Peyer's patch (tissue), 4 donors: Measurements from ENCODE around the gene CHMP6. TPM values are rescaled to one million over a fixed set of nuclear protein-coding genes. Genes with fewer than 3 reads are reported as not detected.

Experiments used
- DNase-seq, 3 donors: peaks; one replicate each; pipeline ENCODE4 v3.0.0-alpha.2; 2017 to 2019
- H3K27ac ChIP-seq, 4 donors: fragments of 200-600 bp; sonication (generic); one replicate each; pipeline ENCODE4 v1.5.1; 2016 to 2019
- H3K27me3 ChIP-seq, 2 donors: fragments of 200-600 bp; sonication (generic); one replicate each; pipeline ENCODE4 v1.5.1; 2019
- H3K36me3 ChIP-seq, 3 donors: fragments of 200-600 bp; sonication (generic); one replicate each; pipeline ENCODE4 v1.5.1; 2016 to 2019
- H3K4me1 ChIP-seq, 4 donors: fragments of 200-600 bp; sonication (generic); one replicate each; pipeline ENCODE4 v1.5.1; 2016 to 2019
- H3K4me3 ChIP-seq, 4 donors: fragments of 200-600 bp; sonication (generic); 1 replicate in 3 of 4; 2 replicates in 1 of 4; pipeline ENCODE4 v1.5.1; 2016 to 2019; ENCODE audit warnings: mild to moderate bottlenecking in 1 of 4
- H3K9me3 ChIP-seq, 4 donors: fragments of 200-600 bp; sonication (generic); one replicate each; pipeline ENCODE4 v1.5.1; 2016 to 2019; ENCODE audit warnings: mild to moderate bottlenecking in 1 of 4
- POLR2A ChIP-seq, 2 donors: fragments of 450-650 bp; IDR thresholded peaks; one replicate each; pipeline ENCODE4 v1.5.1; 2017; ENCODE audit warnings: antibody characterized with exemption in 2 of 2, mild to moderate bottlenecking in 2 of 2, moderate library complexity in 2 of 2
- total RNA-seq, 4 donors: library from RNA; depleted of rRNA; stranded (reverse); fragments of >200 nt; gene quantifications; one replicate each; pipeline ENCODE4 v1.1.0, GENCODE V29; 2016
- TF ChIP-seq, protein P1 (sequence below), 6 experiments: fragments of 450-650 bp in 4 of 6; fragments of 200-600 bp in 2 of 6; sonication (generic) in 1 of 6; IDR thresholded peaks; one replicate each; pipeline ENCODE4 v1.5.1; 2017 to 2019; ENCODE audit warnings: antibody characterized with exemption in 6 of 6, mild to moderate bottlenecking in 3 of 6, moderate library complexity in 1 of 6

CHMP6 gene
- total RNA-seq, 4 donors from 2014 or later, result 29.9 to 57.8 (median 37.1) TPM

DNA sequence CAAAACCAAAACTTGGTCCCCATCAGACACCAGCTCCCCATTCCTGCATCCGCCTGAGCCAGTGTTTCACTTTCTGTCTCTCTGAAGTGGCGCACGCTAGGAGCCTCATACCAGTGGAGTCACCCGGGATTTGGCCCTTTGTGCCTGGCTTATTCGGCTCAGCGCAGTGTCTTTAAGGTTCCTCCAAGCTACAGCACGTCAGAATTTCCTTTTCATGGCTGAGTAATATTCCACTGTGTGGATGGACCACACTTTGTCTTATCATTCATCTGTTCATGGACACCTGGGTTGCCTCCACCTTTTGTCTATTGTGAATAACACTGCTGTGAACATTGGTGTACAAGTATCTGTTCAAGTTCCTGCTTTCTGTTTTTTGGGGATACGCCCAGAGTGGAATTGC lies 45.2 kb upstream of the CHMP6 start:
- H3K9me3 ChIP-seq, result no peaks in the 10 kb centered on the region
- TF ChIP-seq, protein P1, sequence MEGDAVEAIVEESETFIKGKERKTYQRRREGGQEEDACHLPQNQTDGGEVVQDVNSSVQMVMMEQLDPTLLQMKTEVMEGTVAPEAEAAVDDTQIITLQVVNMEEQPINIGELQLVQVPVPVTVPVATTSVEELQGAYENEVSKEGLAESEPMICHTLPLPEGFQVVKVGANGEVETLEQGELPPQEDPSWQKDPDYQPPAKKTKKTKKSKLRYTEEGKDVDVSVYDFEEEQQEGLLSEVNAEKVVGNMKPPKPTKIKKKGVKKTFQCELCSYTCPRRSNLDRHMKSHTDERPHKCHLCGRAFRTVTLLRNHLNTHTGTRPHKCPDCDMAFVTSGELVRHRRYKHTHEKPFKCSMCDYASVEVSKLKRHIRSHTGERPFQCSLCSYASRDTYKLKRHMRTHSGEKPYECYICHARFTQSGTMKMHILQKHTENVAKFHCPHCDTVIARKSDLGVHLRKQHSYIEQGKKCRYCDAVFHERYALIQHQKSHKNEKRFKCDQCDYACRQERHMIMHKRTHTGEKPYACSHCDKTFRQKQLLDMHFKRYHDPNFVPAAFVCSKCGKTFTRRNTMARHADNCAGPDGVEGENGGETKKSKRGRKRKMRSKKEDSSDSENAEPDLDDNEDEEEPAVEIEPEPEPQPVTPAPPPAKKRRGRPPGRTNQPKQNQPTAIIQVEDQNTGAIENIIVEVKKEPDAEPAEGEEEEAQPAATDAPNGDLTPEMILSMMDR (IDR thresholded peaks at IDR 0.05), result no peak
- no peak for TF ChIP-seq POLR2A (IDR thresholded peaks at IDR 0.05)
- peaks cover 0 to 53% (median 0%) of the 10 kb centered on the region in 3 donors for H3K36me3 ChIP-seq
- no peak for DNase-seq
- no peaks in the 10 kb centered on the region for H3K27me3 ChIP-seq
- H3K27ac ChIP-seq, result no peak overlapping the region
- peaks cover 0 to 13% (median 2%) of the 10 kb centered on the region in 4 donors for H3K4me1 ChIP-seq
- no peak overlapping the region for H3K4me3 ChIP-seq

DNA sequence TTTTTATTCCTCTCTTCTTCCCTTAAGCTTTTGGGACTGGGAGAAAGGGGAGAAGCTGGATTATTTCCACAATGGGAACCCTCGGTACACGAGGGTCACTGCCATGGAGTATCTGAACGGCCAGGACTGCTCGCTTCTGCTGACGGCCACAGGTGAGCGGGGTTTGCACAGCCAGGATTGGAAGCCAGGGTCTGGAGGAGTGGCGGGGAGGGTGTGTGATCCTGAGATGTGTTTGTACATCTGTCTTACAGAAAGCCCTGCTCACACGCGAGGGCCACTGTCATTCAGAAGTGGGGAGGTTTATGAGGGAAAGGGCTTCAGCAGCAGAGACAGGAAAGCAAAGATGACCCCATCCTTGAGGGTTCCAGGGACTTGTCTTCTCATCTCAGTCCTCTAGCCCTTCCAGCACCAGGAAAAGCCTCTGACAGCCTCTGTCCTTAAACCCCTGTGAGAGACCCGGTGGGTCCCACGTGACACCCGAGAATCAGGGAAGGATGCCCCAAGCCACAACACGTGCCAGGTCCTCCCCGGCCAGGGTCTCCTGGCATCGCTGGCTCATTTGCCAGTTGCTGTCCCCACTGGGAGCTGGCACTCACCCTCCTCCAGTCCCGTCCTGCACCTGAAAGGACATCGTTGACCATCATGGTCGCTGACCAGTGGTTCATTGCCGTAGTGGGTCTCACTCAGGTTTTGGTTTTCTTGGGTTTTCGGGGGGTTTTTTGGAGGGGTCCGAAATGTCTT lies 44.3 kb upstream of the CHMP6 start:
- Histone ChIP-seq H3K9me3 (no peaks in the 10 kb centered on the region), H3K4me3 (no peak overlapping the region), H3K4me1 (peaks cover 0 to 9% (median 2%) of the 10 kb centered on the region in 4 donors), H3K27ac (no peak overlapping the region), H3K36me3 (peaks cover 0 to 62% (median 0%) of the 10 kb centered on the region in 3 donors), H3K27me3 (no peaks in the 10 kb centered on the region)
- no peak for TF ChIP-seq POLR2A (IDR thresholded peaks at IDR 0.05)
- TF ChIP-seq, protein P1 (IDR thresholded peaks at IDR 0.05), result no peak
- no peak for DNase-seq

DNA sequence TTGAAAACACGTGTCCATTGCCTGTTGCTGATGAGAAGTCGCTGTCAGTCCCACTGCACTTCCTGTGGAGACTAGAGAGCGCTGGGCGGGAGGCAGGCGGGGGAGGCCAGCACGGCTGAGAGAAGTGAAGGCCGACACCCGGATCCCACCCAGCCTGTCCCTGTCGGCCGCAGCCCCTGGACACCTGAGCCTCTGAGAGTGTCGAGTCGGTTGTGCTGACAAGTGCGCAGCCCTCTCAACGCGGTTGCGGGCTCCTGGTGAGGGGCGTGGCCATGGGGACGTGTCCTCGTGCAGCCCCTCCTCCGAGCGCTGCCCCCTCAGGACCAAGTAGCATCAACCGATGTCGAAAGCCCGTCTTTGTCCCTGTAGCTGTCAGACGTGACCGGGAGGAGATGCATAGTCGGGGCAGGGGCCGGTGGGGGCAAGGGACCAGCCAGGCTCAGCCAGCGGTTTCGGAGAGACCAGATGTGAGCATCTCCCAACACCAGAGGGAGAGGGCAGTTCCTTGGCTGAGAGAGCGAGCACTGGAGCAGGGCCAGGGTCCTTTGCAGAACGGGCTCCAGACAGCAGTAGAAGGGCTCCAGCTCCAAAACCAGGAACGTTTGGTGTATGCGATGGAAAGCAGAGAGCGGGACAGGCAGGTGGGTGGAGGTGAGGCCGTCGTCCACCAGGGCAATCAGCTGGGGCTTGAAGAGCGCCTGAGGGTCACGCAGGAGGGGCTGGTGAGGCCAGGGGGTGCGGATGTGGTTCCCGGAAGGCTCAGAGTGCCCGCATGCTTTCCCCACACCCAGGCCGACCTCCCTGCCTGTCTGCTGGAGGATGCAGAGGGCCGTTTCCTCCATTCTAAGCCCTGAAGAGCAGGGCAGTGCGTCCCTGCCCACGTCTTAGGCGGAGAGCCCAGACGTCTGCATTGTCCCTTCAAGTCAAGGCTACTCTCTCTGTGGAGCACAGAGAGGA lies 43.3 kb upstream of the CHMP6 start:
- H3K36me3 ChIP-seq, result peaks cover 0 to 62% (median 0%) of the 10 kb centered on the region in 3 donors
- TF ChIP-seq POLR2A (IDR thresholded peaks at IDR 0.05), result no peak
- TF ChIP-seq, protein P1 (IDR thresholded peaks at IDR 0.05), result no peak
- DNase-seq, result no peak
- H3K4me3 ChIP-seq, result no peak overlapping the region
- H3K27ac ChIP-seq, result no peak overlapping the region
- peaks cover 0 to 3% (median 0%) of the 10 kb centered on the region in 4 donors for H3K4me1 ChIP-seq
- H3K27me3 ChIP-seq, result no peaks in the 10 kb centered on the region
- H3K9me3 ChIP-seq, result no peaks in the 10 kb centered on the region

DNA sequence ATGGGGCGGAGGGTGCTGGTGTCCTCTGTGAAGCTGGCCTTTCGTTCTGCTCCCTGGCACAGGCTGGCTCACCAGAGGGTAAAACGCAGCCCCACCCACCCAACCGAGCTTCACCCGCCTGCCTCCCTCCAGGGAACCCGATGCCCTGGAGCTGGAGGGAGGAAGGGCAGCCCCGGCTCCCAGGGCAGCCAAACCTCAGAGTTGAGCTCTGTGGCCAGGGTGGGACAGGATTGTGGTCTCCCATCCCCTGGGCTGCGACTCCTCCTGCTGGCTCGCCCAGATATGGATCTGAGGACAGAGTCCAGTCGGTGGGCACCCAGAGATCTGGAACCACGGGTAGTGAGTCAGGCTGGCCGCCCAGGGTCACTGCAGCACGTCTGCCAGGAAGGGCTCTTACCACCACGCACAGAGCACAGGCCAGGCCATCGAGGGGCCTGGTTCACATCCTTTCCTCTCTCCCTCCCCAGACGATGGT lies 42.6 kb upstream of the CHMP6 start:
- Histone ChIP-seq H3K4me3 (no peak overlapping the region), H3K27me3 (no peaks in the 10 kb centered on the region), H3K27ac (no peak overlapping the region), H3K9me3 (no peaks in the 10 kb centered on the region), H3K4me1 (peaks cover 0 to 3% (median 0%) of the 10 kb centered on the region in 4 donors), H3K36me3 (peaks cover 0 to 62% (median 0%) of the 10 kb centered on the region in 3 donors)
- TF ChIP-seq POLR2A (IDR thresholded peaks at IDR 0.05), result no peak
- TF ChIP-seq, protein P1 (IDR thresholded peaks at IDR 0.05), result no peak
- peak in 1 of 3 donors; percentile 32 for DNase-seq
